Osteoblast (primary cell): ENCODE data around the gene SLC25A34. TPM values are rescaled to one million over a fixed set of nuclear protein-coding genes. Genes with fewer than 3 reads are reported as not detected.

Experiments
- DNase-seq: peaks from one replicate; pipeline ENCODE4 v3.0.0; 2011; ENCODE audit warnings: low spot score, mixed read lengths; ENCODE audit not compliant: insufficient read length; ENCODE audit errors: missing footprints
- H2AFZ ChIP-seq: 2 replicates; pipeline ENCODE4 v1.6.0; 2011; ENCODE audit warnings: mild to moderate bottlenecking, low read length
- H3K27ac ChIP-seq: 2 replicates; pipeline ENCODE4 v1.5.1; 2011; ENCODE audit warnings: mild to moderate bottlenecking, low read depth, low read length, moderate library complexity
- H3K27me3 ChIP-seq: 2 replicates; pipeline ENCODE4 v1.6.0; 2012; ENCODE audit warnings: mild to moderate bottlenecking, control low read depth, inconsistent platforms, low read length, moderate library complexity; ENCODE audit not compliant: insufficient read depth
- H3K36me3 ChIP-seq: 2 replicates; pipeline ENCODE4 v1.5.1; 2011; ENCODE audit warnings: mild to moderate bottlenecking, low read length, control low read depth, moderate library complexity; ENCODE audit not compliant: insufficient read depth
- H3K4me1 ChIP-seq: 2 replicates; pipeline ENCODE4 v1.5.1; 2011; ENCODE audit warnings: mild to moderate bottlenecking, low read length, control low read depth, moderate library complexity; ENCODE audit not compliant: insufficient read depth
- H3K4me2 ChIP-seq: 2 replicates; pipeline ENCODE4 v1.6.0; 2011; ENCODE audit warnings: mild to moderate bottlenecking, low read length; ENCODE audit not compliant: insufficient read depth
- H3K4me3 ChIP-seq: fragments of 200-600 bp; sonication (generic); 3 replicates; pipeline ENCODE4 v1.5.1; 2012; ENCODE audit warnings: mild to moderate bottlenecking, low read length, inconsistent platforms; ENCODE audit not compliant: insufficient read depth
- H3K79me2 ChIP-seq: 2 replicates; pipeline ENCODE4 v1.6.0; 2012; ENCODE audit warnings: mild to moderate bottlenecking, low read length, control low read depth, inconsistent platforms; ENCODE audit not compliant: insufficient read depth
- H3K9me3 ChIP-seq: 2 replicates; pipeline ENCODE4 v1.5.1; 2011; ENCODE audit warnings: low read depth, low read length, control low read depth
- H4K20me1 ChIP-seq: 2 replicates; pipeline ENCODE4 v1.6.0; 2012; ENCODE audit warnings: mild to moderate bottlenecking, low read length, control low read depth; ENCODE audit not compliant: insufficient read depth
- CTCF ChIP-seq: IDR thresholded peaks from 2 replicates; pipeline ENCODE4 v1.5.1; 2011; ENCODE audit warnings: mild to moderate bottlenecking, low read depth, low read length, moderate library complexity; ENCODE audit errors: extremely low read depth
- total RNA-seq: library from RNA; depleted of rRNA; stranded (reverse); fragments of >200 nt; gene quantifications from 2 replicates; pipeline ENCODE4 v1.2.3, GENCODE V29; 2012

Gene SLC25A34
- total RNA-seq, 1 donor = 1.4 TPM

- H3K4me3 ChIP-seq = no peak overlapping the region
Observed at GRCh38 chr1:15722411-15722810, 13.6 kb upstream of the SLC25A34 start.

GRCh38 chr1:15722836-15723532, 13.1 kb upstream of the SLC25A34 start:
- H2AFZ ChIP-seq = no peak overlapping the region
- TF ChIP-seq CTCF = no peak
- H3K9me3 ChIP-seq = no peaks in the 10 kb centered on the region
- no peaks in the 10 kb centered on the region for H3K27me3 ChIP-seq
- H4K20me1 ChIP-seq = no peaks in the 10 kb centered on the region
- peaks cover 1% of the 10 kb centered on the region for H3K79me2 ChIP-seq
- peak; percentile 73 for DNase-seq
- H3K4me3 ChIP-seq = no peak overlapping the region
- H3K4me2 ChIP-seq = no peak overlapping the region
- H3K36me3 ChIP-seq = peaks cover 65% of the 10 kb centered on the region
- H3K27ac ChIP-seq = no peak overlapping the region
- no peaks in the 10 kb centered on the region for H3K4me1 ChIP-seq

More at GRCh38 chr1:15722411-15722810, 13.6 kb upstream of the SLC25A34 start:
- Histone ChIP-seq H4K20me1 (no peaks in the 10 kb centered on the region), H3K27ac (no peak overlapping the region), H3K4me1 (no peaks in the 10 kb centered on the region), H2AFZ (no peak overlapping the region), H3K4me2 (no peak overlapping the region), H3K27me3 (no peaks in the 10 kb centered on the region), H3K36me3 (peaks cover 65% of the 10 kb centered on the region), H3K9me3 (no peaks in the 10 kb centered on the region), H3K79me2 (peaks cover 4% of the 10 kb centered on the region)
- no peak for TF ChIP-seq CTCF
- DNase-seq = peak; percentile 63

GRCh38 chr1:15723631-15724246, 12.3 kb upstream of the SLC25A34 start:
- Histone ChIP-seq H3K27ac (no peak overlapping the region), H4K20me1 (no peaks in the 10 kb centered on the region), H2AFZ (no peak overlapping the region), H3K79me2 (no peaks in the 10 kb centered on the region), H3K27me3 (no peaks in the 10 kb centered on the region), H3K4me3 (no peak overlapping the region), H3K4me1 (no peaks in the 10 kb centered on the region), H3K4me2 (no peak overlapping the region), H3K9me3 (no peaks in the 10 kb centered on the region), H3K36me3 (peaks cover 70% of the 10 kb centered on the region)
- DNase-seq = peak; percentile 62
- TF ChIP-seq CTCF = no peak
